ENCODE measurements around the gene VAV3. TPM values are rescaled to one million over a fixed set of nuclear protein-coding genes. Genes with fewer than 3 reads are reported as not detected.

Gene VAV3
- total and polyA plus RNA-seq, 9 of the 15 experiments (the other 6 are each of a cell fraction or from before 2014, with no cell fraction given) = not detected

DNA sequence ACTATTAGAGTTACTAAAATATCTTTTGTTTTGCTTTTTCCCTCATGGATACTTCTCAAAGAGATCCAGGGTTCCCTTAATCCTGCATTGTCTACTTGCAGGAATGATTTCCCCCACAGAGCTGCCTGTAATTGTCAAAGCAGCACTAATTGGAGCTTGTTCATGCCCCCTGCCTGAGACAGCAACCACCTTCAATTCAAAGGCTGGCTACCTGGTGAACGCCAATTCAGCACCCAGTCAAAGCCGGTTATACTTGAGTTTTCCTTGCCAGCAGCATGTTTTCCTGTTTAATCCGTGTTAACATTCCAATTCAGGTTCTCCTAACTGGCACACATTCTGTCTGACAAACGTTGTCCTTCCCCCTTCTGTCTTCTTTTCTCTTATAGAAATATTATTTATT is 441.2 kb downstream of the VAV3 start:
- no peak for TF ChIP-seq ZNF124 (CRISPR knock-in tag; IDR thresholded peaks at IDR 0.05)
- TF ChIP-seq PHB2 (IDR thresholded peaks at IDR 0.05; ENCODE audit: low read depth) = no peak
- no peak for TF ChIP-seq HNRNPUL1 (IDR thresholded peaks at IDR 0.05; ENCODE audit: low read length)
- TF ChIP-seq PYGO2 (tag; IDR thresholded peaks at IDR 0.05) = no peak
- no peak for TF ChIP-seq KAT2B (IDR thresholded peaks at IDR 0.05; ENCODE audit: low read depth, low read length)
- TF ChIP-seq, protein P1, sequence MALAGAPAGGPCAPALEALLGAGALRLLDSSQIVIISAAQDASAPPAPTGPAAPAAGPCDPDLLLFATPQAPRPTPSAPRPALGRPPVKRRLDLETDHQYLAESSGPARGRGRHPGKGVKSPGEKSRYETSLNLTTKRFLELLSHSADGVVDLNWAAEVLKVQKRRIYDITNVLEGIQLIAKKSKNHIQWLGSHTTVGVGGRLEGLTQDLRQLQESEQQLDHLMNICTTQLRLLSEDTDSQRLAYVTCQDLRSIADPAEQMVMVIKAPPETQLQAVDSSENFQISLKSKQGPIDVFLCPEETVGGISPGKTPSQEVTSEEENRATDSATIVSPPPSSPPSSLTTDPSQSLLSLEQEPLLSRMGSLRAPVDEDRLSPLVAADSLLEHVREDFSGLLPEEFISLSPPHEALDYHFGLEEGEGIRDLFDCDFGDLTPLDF (CRISPR knock-in tag; IDR thresholded peaks at IDR 0.05) = no peak
- TF ChIP-seq NFYB (IDR thresholded peaks at IDR 0.05; ENCODE audit: extremely low read depth, insufficient read length) = no peak
- TF ChIP-seq MCM5 (IDR thresholded peaks at IDR 0.05; ENCODE audit: low read depth) = no peak
- no peak for TF ChIP-seq GTF2F1 (IDR thresholded peaks at IDR 0.05; ENCODE audit: low read depth, low read length)
- TF ChIP-seq, protein P2, sequence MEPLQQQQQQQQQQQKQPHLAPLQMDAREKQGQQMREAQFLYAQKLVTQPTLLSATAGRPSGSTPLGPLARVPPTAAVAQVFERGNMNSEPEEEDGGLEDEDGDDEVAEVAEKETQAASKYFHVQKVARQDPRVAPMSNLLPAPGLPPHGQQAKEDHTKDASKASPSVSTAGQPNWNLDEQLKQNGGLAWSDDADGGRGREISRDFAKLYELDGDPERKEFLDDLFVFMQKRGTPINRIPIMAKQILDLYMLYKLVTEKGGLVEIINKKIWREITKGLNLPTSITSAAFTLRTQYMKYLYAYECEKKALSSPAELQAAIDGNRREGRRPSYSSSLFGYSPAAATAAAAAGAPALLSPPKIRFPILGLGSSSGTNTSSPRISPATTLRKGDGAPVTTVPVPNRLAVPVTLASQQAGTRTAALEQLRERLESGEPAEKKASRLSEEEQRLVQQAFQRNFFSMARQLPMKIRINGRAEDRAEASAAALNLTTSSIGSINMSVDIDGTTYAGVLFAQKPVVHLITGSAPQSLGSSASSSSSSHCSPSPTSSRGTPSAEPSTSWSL (CRISPR knock-in tag; IDR thresholded peaks at IDR 0.05; ENCODE audit: borderline replicate concordance) = no peak
- TF ChIP-seq, protein P3, sequence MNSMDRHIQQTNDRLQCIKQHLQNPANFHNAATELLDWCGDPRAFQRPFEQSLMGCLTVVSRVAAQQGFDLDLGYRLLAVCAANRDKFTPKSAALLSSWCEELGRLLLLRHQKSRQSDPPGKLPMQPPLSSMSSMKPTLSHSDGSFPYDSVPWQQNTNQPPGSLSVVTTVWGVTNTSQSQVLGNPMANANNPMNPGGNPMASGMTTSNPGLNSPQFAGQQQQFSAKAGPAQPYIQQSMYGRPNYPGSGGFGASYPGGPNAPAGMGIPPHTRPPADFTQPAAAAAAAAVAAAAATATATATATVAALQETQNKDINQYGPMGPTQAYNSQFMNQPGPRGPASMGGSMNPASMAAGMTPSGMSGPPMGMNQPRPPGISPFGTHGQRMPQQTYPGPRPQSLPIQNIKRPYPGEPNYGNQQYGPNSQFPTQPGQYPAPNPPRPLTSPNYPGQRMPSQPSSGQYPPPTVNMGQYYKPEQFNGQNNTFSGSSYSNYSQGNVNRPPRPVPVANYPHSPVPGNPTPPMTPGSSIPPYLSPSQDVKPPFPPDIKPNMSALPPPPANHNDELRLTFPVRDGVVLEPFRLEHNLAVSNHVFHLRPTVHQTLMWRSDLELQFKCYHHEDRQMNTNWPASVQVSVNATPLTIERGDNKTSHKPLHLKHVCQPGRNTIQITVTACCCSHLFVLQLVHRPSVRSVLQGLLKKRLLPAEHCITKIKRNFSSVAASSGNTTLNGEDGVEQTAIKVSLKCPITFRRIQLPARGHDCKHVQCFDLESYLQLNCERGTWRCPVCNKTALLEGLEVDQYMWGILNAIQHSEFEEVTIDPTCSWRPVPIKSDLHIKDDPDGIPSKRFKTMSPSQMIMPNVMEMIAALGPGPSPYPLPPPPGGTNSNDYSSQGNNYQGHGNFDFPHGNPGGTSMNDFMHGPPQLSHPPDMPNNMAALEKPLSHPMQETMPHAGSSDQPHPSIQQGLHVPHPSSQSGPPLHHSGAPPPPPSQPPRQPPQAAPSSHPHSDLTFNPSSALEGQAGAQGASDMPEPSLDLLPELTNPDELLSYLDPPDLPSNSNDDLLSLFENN (IDR thresholded peaks at IDR 0.05; ENCODE audit: low read depth in 2 of 2, low read length in 2 of 2) = no peak
- TF ChIP-seq, protein P4, sequence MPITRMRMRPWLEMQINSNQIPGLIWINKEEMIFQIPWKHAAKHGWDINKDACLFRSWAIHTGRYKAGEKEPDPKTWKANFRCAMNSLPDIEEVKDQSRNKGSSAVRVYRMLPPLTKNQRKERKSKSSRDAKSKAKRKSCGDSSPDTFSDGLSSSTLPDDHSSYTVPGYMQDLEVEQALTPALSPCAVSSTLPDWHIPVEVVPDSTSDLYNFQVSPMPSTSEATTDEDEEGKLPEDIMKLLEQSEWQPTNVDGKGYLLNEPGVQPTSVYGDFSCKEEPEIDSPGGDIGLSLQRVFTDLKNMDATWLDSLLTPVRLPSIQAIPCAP (CRISPR knock-in tag; IDR thresholded peaks at IDR 0.05; ENCODE audit: borderline replicate concordance) = no peak
- TF ChIP-seq RFX7 (CRISPR knock-in tag; IDR thresholded peaks at IDR 0.05) = no peak
- TF ChIP-seq HDAC2 (IDR thresholded peaks at IDR 0.05) = no peak
- no peak for TF ChIP-seq NR1H2 (CRISPR knock-in tag; IDR thresholded peaks at IDR 0.05)
- TF ChIP-seq KAT7 (CRISPR knock-in tag; IDR thresholded peaks at IDR 0.05; ENCODE audit: borderline replicate concordance) = no peak
- no peak for TF ChIP-seq ATF7 (IDR thresholded peaks at IDR 0.05)
- Histone ChIP-seq H3K27me3 (ENCODE audit: control insufficient read depth in 2 of 2, insufficient read depth in 2 of 2, low read length in 2 of 2) (no peaks in the 10 kb centered on the region), H3K27ac (ENCODE audit: extremely low read depth, low read depth, low read length) (no peak overlapping the region), H3K36me3 (ENCODE audit: control insufficient read depth, insufficient read depth, low read length) (no peaks in the 10 kb centered on the region), H4K20me1 (replicated peaks; ENCODE audit: control insufficient read depth, insufficient read depth, low read length) (no peaks in the 10 kb centered on the region), H3K9me3 (replicated peaks; ENCODE audit: control insufficient read depth, insufficient read depth, low read depth, low read length) (no peaks in the 10 kb centered on the region), H3K79me2 (ENCODE audit: control insufficient read depth, insufficient read depth, low read length) (no peaks in the 10 kb centered on the region), H3K4me2 (ENCODE audit: insufficient read depth, low read length) (no peak overlapping the region), H2AFZ (ENCODE audit: low read depth, low read length) (no peak overlapping the region), H3K9ac (ENCODE audit: insufficient read depth in 1 of 2, low read depth in 2 of 2, low read length in 2 of 2) (no peak overlapping the region), H3K9me1 (ENCODE audit: control insufficient read depth, insufficient read depth, low read length) (no peaks in the 10 kb centered on the region), H3K4me3 (no peak overlapping the region), H3K4me1 (replicated peaks in 1 of 2; ENCODE audit: control insufficient read depth in 2 of 2, insufficient read depth in 2 of 2, low read length in 2 of 2) (no peaks in the 10 kb centered on the region)
- FAIRE-seq (no peak), DNase-seq (ENCODE audit: extremely low read depth in 1 of 4, low spot score in 3 of 4) (no peak), ATAC-seq (no peak)
- ChIA-PET CTCF (ENCODE audit: low intra/inter-chr PET ratio) (no interaction called here), POLR2A (no interaction called here)
- under 1% methylated on average over 4 of the region's 4 CpGs for WGBS (ENCODE audit: insufficient coverage, low coverage, missing lambda C conversion rate)
- in situ Hi-C loops (cut with MboI) = no loop called here
- intact Hi-C loops (cut with micrococcal nuclease) = loop anchor here (10.0 kb wide), 1 partner anchor 59 kb away; no protein-coding TSS in a partner anchor
- BruUV-seq (replicated peaks) = no TSS peak
